ENCODE results near the gene GDPGP1. TPM values are rescaled to one million over a fixed set of nuclear protein-coding genes. Genes with fewer than 3 reads are reported as not detected.
A peak's percentile ranks its signal among the peaks of the same experiment; 100 is the strongest.

The GDPGP1 gene
- total RNA-seq, 2 donors from 2014 or later = 4.8 to 5.4 TPM

GRCh38 chr15:90294601-90295269 lies 60.7 kb downstream of the GDPGP1 start:
- H3K4me3 ChIP-seq (ENCODE audit: low read length) = no peak overlapping the region
- Mint-ChIP-seq H3K4me1 (peaks cover 9% of the 10 kb centered on the region), H3K9me3 (no peaks in the 10 kb centered on the region), H3K27ac (no peak overlapping the region), H3K27me3 (ENCODE audit: insufficient read depth) (no peaks in the 10 kb centered on the region), H3K4me3 (no peak overlapping the region), H3K36me3 (ENCODE audit: low read depth) (no peaks in the 10 kb centered on the region)
- no peaks in the 10 kb centered on the region for H3K36me3 ChIP-seq (ENCODE audit: control insufficient read depth, insufficient read depth, low read length)
- H3K27ac ChIP-seq (ENCODE audit: low read depth, low read length) = no peak overlapping the region
- DNase-seq = peak; percentile 66
- H3K9me3 ChIP-seq (ENCODE audit: control insufficient read depth, low read length) = no peaks in the 10 kb centered on the region
- no peaks in the 10 kb centered on the region for H3K4me1 ChIP-seq (ENCODE audit: control insufficient read depth, insufficient read depth, low read length)
- 76 to 79% methylated on average over 8 to 16 of the region's 16 CpGs for WGBS, 2 experiments (ENCODE audit: insufficient coverage in 1 of 2, insufficient read length in 1 of 2)
- H3K27me3 ChIP-seq (ENCODE audit: control insufficient read depth, insufficient read depth, low read length, poor library complexity, severe bottlenecking) = no peaks in the 10 kb centered on the region
- H3K9ac ChIP-seq (ENCODE audit: extremely low read depth, low read length, poor library complexity, severe bottlenecking) = no peak overlapping the region
- peak; percentile 55 for TF ChIP-seq CTCF (conservative IDR thresholded peaks at IDR 0.05)

GRCh38 chr15:90295270-90295648 lies 61.2 kb downstream of the GDPGP1 start:
- no peak overlapping the region for H3K4me3 Mint-ChIP-seq
- WGBS, 2 experiments (ENCODE audit: insufficient coverage in 1 of 2, insufficient read length in 1 of 2) = 80 to 88% methylated on average over 9 to 10 of the region's 10 CpGs
- no peaks in the 10 kb centered on the region for H3K9me3 Mint-ChIP-seq
- Histone ChIP-seq H3K36me3 (ENCODE audit: control insufficient read depth, insufficient read depth, low read length) (no peaks in the 10 kb centered on the region), H3K4me3 (ENCODE audit: low read length) (no peak overlapping the region), H3K9me3 (ENCODE audit: control insufficient read depth, low read length) (no peaks in the 10 kb centered on the region), H3K27me3 (ENCODE audit: control insufficient read depth, insufficient read depth, low read length, poor library complexity, severe bottlenecking) (no peaks in the 10 kb centered on the region), H3K27ac (ENCODE audit: low read depth, low read length) (no peak overlapping the region), H3K9ac (ENCODE audit: extremely low read depth, low read length, poor library complexity, severe bottlenecking) (no peak overlapping the region), H3K4me1 (ENCODE audit: control insufficient read depth, insufficient read depth, low read length) (no peaks in the 10 kb centered on the region)
- H3K27me3 Mint-ChIP-seq (ENCODE audit: insufficient read depth) = no peaks in the 10 kb centered on the region
- no peak for TF ChIP-seq CTCF (conservative IDR thresholded peaks at IDR 0.05)
- no peak overlapping the region for H3K27ac Mint-ChIP-seq
- peak; percentile 44 for DNase-seq
- peaks cover 9% of the 10 kb centered on the region for H3K4me1 Mint-ChIP-seq
- H3K36me3 Mint-ChIP-seq (ENCODE audit: low read depth) = no peaks in the 10 kb centered on the region

Other genes with a start within 250 kb of the GDPGP1 start
- gene ZNF710, start 232.9 kb upstream of the GDPGP1 start, total RNA-seq = 10 to 100 TPM; 31.8 to 39.1 TPM
- gene IDH2, start 131.7 kb upstream of the GDPGP1 start, total RNA-seq = 10 to 100 TPM; 27.0 to 50.8 TPM
- gene SEMA4B, start 32.9 kb upstream of the GDPGP1 start, total RNA-seq = 10 to 100 TPM; 25.1 to 33.1 TPM
- gene CIB1, start 268 bp upstream of the GDPGP1 start, total RNA-seq = 10 to 100 TPM; 31.3 to 34.0 TPM
- gene TTLL13, start 15.3 kb downstream of the GDPGP1 start, total RNA-seq = under 1 TPM; 0.15 to 0.46 TPM
- 100 to 1,000 TPM in 1 of 2 donors, 10 to 100 TPM in 1; 89.3 to 103 TPM for gene NGRN, start 31.5 kb downstream of the GDPGP1 start, total RNA-seq
- gene ZNF774, start 118.1 kb downstream of the GDPGP1 start, total RNA-seq = 1 to 10 TPM; 2.5 to 3.6 TPM
- gene IQGAP1, start 154.0 kb downstream of the GDPGP1 start, total RNA-seq = 100 to 1,000 TPM in 1 of 2 donors, 10 to 100 TPM in 1; 94.4 to 124 TPM

Measured in endodermal cell (in vitro differentiated cells).